Left colon (tissue), 2 donors: ENCODE results near the gene TTC33. TPM values are rescaled to one million over a fixed set of nuclear protein-coding genes. Genes with fewer than 3 reads are reported as not detected.
"Not testable (repeated sequence)": the region's sequence is repeated elsewhere in the genome, so short reads cannot be mapped to it uniquely, and the experiment has no call there.

Experiments used
- ATAC-seq: fragments of 200-7000 bp; cut with Tn5 transposase; one replicate; pipeline ENCODE4 v1.9.1; 2020; ENCODE audit warnings: mild to moderate bottlenecking, moderate library complexity
- DNase-seq, 2 donors: peaks; one replicate each; pipeline ENCODE4 v3.0.0-alpha.2; 2020
- intact Hi-C, 2 donors: fragments of 100-400 bp; cut with DNase I in 1 of 2; cut with micrococcal nuclease in 1 of 2; formaldehyde crosslinking; loops; one replicate each; pipeline versions ENCODE4 v1.11.2 to v1.14.0; 2022; cut with DNase I, micrococcal nuclease
- total RNA-seq, 2 donors: library from RNA; stranded (reverse); fragmentation: NEBNext Ultra II Directional; extraction: Animal tissue kit (Norgen Biotek cat#: 25700); gene quantifications; one replicate each; pipeline ENCODE4 v1.2.1, GENCODE V29; 2021
- donor health status: DM: no; HTN: no; CAD: no.
- donor health status: DM: yes; HTN: yes; CAD: no.

The TTC33 gene
- total RNA-seq, 2 donors from 2014 or later, result 15.0 to 15.8 TPM

GRCh38 chr5:40563173-40563572 is 192.6 kb downstream of the TTC33 start:
- ATAC-seq, intact Hi-C loops: not testable (repeated sequence)

DNA sequence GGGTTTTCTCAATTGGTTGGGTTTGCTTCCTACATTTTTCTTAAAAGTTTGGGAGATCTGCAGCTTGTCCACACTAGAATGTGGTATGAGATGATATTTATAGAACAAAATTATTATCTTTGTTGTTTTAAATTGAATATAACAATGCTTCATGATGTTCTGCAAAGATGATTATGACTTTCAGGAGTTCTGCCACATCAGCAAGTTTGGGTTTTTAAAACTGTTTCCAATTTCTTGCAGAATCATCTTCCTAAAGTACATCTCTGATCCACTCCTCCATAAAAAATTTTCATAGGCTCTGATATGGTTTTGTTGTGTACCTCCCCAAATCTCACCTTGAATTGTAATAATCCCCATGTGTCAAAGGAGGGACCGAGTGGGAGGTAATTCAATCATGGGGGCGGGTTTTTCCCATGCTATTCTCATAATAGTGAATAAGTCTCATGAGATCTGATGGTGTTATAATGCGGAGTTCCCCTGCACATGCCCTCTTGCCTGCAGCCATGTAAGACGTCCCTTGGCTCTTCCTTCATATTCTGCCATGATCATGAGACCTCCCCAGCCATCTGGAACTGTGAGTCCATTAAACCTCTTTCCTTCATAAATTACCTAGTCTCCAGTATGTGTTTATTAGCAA is 195.2 kb downstream of the TTC33 start:
- no peak for DNase-seq
- intact Hi-C loops, result no loop called here
- no peak for ATAC-seq

More at GRCh38 chr5:40563173-40563572, 192.6 kb downstream of the TTC33 start:
- DNase-seq, result not testable (repeated sequence)

DNA sequence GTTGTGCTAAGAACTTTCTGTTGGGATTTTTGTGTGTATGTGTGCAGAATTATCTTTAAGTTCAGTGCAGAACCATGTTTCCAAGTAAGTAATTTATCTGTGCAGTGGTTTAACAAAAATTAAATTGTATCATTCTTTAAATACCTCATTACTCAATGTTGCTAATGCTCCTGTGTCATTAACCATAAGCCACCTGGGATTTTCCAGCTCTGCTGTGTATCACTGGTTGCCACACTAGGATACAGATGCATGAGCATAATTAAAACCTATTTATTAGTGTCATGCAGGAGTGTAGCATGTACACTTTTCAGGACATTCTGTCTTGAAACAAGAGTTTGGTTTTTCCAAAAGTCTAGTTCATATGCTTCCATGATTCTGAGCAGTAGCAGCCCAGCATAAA is 196.5 kb downstream of the TTC33 start:
- intact Hi-C loops, result no loop called here
- ATAC-seq (no peak), DNase-seq (no peak)

DNA sequence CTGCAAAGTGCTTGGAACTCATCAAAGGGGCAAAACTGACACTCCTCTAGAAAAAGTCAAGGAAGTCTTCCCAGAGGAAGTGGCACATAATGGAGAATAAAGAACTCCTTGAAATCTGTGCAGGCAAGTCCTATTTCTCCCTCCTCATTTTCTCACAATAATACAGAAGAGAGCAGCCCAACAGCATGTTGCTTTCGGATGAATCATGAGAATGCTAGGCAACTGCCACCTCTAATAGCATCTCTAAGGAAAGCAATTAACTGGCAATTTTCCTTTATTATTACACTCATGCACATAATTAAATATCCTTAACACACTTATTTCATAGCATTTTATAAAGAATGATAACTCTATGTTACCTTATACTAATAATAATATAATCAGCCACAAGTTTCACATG is 198.3 kb downstream of the TTC33 start:
- DNase-seq, result no peak
- intact Hi-C loops, result no loop called here
- ATAC-seq, result no peak

- DNase-seq (no peak), ATAC-seq (no peak)
- intact Hi-C loops, result no loop called here
Measured at GRCh38 chr5:40556811-40557210, 198.9 kb downstream of the TTC33 start.

- ATAC-seq, result no peak
Measured at GRCh38 chr5:40555886-40556285, 199.9 kb downstream of the TTC33 start.

DNA sequence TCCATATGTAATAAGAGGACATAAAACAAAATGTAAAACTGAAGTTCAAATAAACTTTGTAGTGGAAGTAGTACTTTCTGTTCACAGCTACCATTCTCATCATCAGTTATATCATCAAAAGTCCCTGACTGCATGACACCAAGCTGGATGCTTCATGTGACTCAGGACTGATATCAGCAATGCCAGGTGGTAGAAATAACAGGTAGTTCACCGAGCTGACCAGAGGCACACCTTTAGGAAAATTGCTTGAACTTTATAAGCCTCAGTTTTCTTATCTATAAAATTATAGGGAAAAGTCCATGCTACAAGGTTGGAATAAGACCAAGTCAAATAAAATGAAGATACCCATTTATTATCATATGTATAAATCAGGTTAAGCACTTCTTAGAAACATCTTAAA is 200.9 kb downstream of the TTC33 start:
- intact Hi-C loops, result no loop called here
- DNase-seq, result peak in 1 of 2 donors; percentile 36
- ATAC-seq, result peak; percentile 95

More at GRCh38 chr5:40555886-40556285, 199.9 kb downstream of the TTC33 start:
- intact Hi-C loops, result no loop called here
- DNase-seq, result no peak

GRCh38 chr5:40554054-40554453 is 201.7 kb downstream of the TTC33 start:
- ATAC-seq (peak; percentile 66), DNase-seq (no peak)
- intact Hi-C loops, result no loop called here

GRCh38 chr5:40552981-40553380 is 202.8 kb downstream of the TTC33 start:
- intact Hi-C loops, result no loop called here
- ATAC-seq (no peak), DNase-seq (no peak)

- intact Hi-C loops, result no loop called here
- no peak for DNase-seq
- ATAC-seq, result no peak
Measured at GRCh38 chr5:40551496-40552491, 204.0 kb downstream of the TTC33 start.

GRCh38 chr5:40550481-40550880 is 205.3 kb downstream of the TTC33 start:
- no peak for ATAC-seq
- intact Hi-C loops, result no loop called here
- no peak for DNase-seq

- ATAC-seq, result no peak
- intact Hi-C loops, result no loop called here
- DNase-seq, result no peak
Measured at GRCh38 chr5:40549616-40550015, 206.1 kb downstream of the TTC33 start.

- DNase-seq (no peak), ATAC-seq (peak; percentile 35)
- intact Hi-C loops, result no loop called here
Measured at GRCh38 chr5:40547994-40548575, 207.7 kb downstream of the TTC33 start.

GRCh38 chr5:40547557-40547956 is 208.2 kb downstream of the TTC33 start:
- ATAC-seq, result no peak

GRCh38 chr5:40540301-40540700 is 215.5 kb downstream of the TTC33 start:
- DNase-seq (no peak), ATAC-seq (peak; percentile 87)
- intact Hi-C loops, result no loop called here

More at GRCh38 chr5:40547557-40547956, 208.2 kb downstream of the TTC33 start:
- DNase-seq, result no peak
- intact Hi-C loops, result no loop called here

DNA sequence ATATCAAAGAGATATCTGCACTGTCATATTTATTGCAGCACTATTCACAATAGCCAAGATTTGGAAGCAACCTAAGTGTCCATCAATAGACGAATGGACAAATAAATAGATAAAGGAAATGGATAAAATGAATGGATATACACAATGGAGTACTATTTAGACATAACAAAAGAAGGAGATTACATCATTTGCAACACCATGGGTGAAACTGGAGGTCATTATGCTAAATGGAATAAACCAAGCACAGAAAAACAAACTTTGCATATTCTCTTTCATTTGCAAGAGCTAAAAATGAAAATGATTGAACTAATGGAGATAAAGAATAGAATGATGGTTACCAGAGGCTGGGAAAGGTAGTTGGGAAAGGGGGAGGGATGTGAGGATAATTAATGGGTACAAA is 231.1 kb downstream of the TTC33 start:
- intact Hi-C loops, result no loop called here
- no peak for DNase-seq
- no peak for ATAC-seq

- ATAC-seq (no peak), DNase-seq (no peak)
- intact Hi-C loops, result no loop called here
Measured at GRCh38 chr5:40521925-40522324, 233.8 kb downstream of the TTC33 start.

DNA sequence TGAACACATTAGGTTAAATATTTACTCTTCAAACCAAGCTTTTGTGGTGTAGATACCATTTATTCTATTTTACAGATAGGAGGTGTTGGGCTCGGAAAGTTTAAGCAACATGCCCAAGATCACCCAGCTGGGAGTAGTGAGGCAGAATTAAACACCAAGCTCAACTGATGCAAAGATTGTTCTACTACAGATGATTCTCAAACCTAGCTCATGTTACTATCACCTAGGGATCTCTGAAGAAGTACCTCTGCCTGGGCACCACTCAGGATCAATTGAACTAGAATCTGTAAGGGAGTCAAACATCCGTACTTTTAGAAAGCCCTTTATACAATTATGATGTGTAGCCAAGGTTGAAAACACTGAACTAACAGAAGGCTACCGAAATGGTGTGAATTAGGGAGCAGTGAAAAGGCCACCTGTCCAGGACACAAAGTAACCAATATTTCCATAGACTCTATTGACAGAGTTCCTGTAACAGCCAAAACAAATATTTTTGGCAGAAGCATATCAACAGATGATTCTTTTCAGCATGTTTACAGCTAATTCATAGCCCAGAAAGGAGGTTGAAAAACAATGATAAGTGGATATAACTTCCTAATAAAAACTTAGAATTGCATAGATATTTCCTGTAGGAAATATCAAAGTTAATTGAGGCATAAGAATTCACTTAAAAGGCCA is 234.5 kb downstream of the TTC33 start:
- DNase-seq (no peak), ATAC-seq (no peak)
- intact Hi-C loops, result no loop called here

- intact Hi-C loops, result no loop called here
- DNase-seq (no peak), ATAC-seq (peak; percentile 87)
Measured at GRCh38 chr5:40518485-40518917, 237.3 kb downstream of the TTC33 start.
